Measurements from ENCODE around the gene PRKCQ.

DNA sequence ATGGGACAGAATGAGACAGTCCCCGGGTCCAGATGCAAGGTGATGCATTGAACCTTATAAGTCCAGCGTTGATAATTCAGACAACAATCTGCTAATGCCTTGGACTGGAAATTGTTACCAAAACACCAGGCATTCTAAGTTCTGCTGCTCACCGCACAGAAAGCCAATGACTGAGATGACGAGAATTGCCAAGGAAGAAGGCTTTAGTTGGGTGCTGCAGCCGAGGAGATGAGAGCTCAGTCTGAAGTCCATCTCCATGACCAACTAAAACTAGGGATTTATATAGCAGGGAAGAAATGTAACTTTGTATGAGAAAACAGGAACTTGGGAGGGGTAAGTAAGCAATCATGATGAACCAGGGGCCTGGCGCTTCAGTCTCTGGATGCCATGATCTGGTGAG lies 68.7 kb downstream of the PRKCQ start:
- TF ChIP-seq, protein P1, sequence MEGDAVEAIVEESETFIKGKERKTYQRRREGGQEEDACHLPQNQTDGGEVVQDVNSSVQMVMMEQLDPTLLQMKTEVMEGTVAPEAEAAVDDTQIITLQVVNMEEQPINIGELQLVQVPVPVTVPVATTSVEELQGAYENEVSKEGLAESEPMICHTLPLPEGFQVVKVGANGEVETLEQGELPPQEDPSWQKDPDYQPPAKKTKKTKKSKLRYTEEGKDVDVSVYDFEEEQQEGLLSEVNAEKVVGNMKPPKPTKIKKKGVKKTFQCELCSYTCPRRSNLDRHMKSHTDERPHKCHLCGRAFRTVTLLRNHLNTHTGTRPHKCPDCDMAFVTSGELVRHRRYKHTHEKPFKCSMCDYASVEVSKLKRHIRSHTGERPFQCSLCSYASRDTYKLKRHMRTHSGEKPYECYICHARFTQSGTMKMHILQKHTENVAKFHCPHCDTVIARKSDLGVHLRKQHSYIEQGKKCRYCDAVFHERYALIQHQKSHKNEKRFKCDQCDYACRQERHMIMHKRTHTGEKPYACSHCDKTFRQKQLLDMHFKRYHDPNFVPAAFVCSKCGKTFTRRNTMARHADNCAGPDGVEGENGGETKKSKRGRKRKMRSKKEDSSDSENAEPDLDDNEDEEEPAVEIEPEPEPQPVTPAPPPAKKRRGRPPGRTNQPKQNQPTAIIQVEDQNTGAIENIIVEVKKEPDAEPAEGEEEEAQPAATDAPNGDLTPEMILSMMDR (IDR thresholded peaks at IDR 0.05): no peak
- no peak for TF ChIP-seq POLR2A (IDR thresholded peaks at IDR 0.05)

All from tibial nerve (tissue), 3 donors.